ENCODE measurements around the gene TERB1. TPM values are rescaled to one million over a fixed set of nuclear protein-coding genes. Genes with fewer than 3 reads are reported as not detected.

TERB1 gene
- total RNA-seq, 1 donor from 2014 or later = 0.41 TPM

DNA sequence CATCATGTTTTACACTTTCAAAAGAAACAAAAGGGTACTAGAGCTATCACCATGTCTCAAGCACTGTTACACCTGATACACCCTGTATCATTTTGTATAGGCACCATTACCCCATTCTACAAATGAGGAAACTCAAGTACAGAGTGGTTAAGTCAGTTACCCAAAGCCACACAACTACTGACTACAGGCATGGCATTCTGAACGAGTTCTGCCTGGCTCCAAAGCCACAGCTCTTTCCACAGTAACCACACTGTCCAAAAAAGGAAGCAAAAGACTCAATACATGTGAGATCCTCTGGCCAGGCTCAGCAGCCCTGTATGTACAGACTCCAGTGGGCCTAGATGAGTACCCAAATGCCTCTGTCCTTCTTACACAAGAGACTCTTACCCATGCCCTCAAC, 54.7 kb downstream of the TERB1 start:
- DNase-seq (ENCODE audit: extremely low spot score, unreplicated experiment) = no peak
- peaks cover 13% of the 10 kb centered on the region for H3K36me3 Mint-ChIP-seq
- no peak overlapping the region for H3K4me3 Mint-ChIP-seq
- no peak overlapping the region for H3K27ac Mint-ChIP-seq
- H3K9me3 Mint-ChIP-seq = no peaks in the 10 kb centered on the region
- peaks cover 23% of the 10 kb centered on the region for H3K4me1 Mint-ChIP-seq (ENCODE audit: unreplicated experiment)
- H3K27me3 Mint-ChIP-seq = no peaks in the 10 kb centered on the region
- TF ChIP-seq, protein P1, sequence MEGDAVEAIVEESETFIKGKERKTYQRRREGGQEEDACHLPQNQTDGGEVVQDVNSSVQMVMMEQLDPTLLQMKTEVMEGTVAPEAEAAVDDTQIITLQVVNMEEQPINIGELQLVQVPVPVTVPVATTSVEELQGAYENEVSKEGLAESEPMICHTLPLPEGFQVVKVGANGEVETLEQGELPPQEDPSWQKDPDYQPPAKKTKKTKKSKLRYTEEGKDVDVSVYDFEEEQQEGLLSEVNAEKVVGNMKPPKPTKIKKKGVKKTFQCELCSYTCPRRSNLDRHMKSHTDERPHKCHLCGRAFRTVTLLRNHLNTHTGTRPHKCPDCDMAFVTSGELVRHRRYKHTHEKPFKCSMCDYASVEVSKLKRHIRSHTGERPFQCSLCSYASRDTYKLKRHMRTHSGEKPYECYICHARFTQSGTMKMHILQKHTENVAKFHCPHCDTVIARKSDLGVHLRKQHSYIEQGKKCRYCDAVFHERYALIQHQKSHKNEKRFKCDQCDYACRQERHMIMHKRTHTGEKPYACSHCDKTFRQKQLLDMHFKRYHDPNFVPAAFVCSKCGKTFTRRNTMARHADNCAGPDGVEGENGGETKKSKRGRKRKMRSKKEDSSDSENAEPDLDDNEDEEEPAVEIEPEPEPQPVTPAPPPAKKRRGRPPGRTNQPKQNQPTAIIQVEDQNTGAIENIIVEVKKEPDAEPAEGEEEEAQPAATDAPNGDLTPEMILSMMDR (conservative IDR thresholded peaks at IDR 0.05) = no peak

DNA sequence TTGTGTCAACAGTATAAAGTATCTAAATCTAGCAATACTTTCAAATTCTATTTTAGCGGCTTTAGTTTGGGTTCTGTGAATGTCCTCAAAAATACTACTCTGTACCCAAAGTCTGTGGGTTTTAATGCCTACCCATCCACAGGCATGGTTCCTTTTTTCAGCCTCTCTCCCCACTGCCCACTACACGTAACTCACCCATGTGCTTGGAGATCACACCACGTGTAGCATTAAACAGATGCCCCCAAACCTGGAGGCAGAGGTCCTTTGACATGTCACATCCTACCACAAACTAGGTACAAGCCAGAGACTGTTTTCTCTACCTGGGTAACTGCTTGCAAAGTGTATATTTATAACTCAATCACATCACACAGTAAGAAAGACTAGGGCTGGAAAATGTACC, 55.3 kb downstream of the TERB1 start:
- no peaks in the 10 kb centered on the region for H3K27me3 Mint-ChIP-seq
- H3K36me3 Mint-ChIP-seq = peaks cover 15% of the 10 kb centered on the region
- no peak for DNase-seq (ENCODE audit: extremely low spot score, unreplicated experiment)
- no peak overlapping the region for H3K4me3 Mint-ChIP-seq
- TF ChIP-seq, protein P1 (conservative IDR thresholded peaks at IDR 0.05) = no peak
- H3K27ac Mint-ChIP-seq = no peak overlapping the region
- H3K9me3 Mint-ChIP-seq = no peaks in the 10 kb centered on the region
- peaks cover 25% of the 10 kb centered on the region for H3K4me1 Mint-ChIP-seq (ENCODE audit: unreplicated experiment)

- H3K4me3 Mint-ChIP-seq = no peak overlapping the region
- TF ChIP-seq, protein P1 (conservative IDR thresholded peaks at IDR 0.05) = no peak
- DNase-seq (ENCODE audit: extremely low spot score, unreplicated experiment) = no peak
- peaks cover 24% of the 10 kb centered on the region for H3K36me3 Mint-ChIP-seq
- peak overlapping the region; percentile 9 for H3K27ac Mint-ChIP-seq
- H3K4me1 Mint-ChIP-seq (ENCODE audit: unreplicated experiment) = peaks cover 19% of the 10 kb centered on the region
- no peaks in the 10 kb centered on the region for H3K9me3 Mint-ChIP-seq
- no peaks in the 10 kb centered on the region for H3K27me3 Mint-ChIP-seq
Observed at GRCh38 chr16:66741950-66742808, 59.2 kb downstream of the TERB1 start.

DNA sequence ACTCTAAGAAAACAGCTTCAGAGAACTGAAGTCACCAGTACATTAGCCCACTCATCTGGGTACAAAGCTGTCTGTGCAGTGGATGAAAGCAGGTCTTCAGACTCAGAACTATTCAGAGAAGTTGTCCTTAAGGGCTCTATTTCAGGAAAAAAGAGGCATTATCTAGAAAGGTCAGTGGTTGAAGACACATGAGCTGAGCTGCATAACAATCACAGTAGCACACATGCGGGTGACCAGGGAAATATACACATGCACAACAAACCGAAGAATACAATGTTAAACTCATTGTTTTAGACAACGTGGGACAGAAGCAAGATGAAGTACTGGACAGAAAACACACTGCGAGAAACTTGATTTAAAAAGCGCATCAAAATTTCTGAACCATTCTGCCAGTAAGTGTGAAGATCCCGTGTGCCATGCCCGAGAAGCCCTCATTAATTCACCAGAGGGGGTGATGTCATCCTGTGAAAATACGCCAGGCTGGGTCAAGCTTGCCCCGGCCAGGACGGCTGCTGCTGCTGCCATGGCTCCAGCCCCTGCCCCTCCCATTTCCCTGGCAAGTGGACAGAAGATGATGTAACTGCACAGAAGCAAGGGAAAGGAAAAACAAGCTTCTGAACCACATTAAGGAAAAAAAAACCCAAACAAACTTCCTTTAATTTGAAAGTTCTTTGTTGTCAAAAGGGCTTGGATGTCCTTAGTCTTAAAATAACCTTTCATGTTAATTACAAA, 60.0 kb downstream of the TERB1 start:
- TF ChIP-seq, protein P1 (conservative IDR thresholded peaks at IDR 0.05) = no peak
- H3K9me3 Mint-ChIP-seq = no peaks in the 10 kb centered on the region
- no peak overlapping the region for H3K4me3 Mint-ChIP-seq
- no peak for DNase-seq (ENCODE audit: extremely low spot score, unreplicated experiment)
- peak overlapping the region; percentile 87 for H3K27ac Mint-ChIP-seq
- H3K27me3 Mint-ChIP-seq = no peaks in the 10 kb centered on the region
- peaks cover 24% of the 10 kb centered on the region for H3K36me3 Mint-ChIP-seq
- peaks cover 19% of the 10 kb centered on the region for H3K4me1 Mint-ChIP-seq (ENCODE audit: unreplicated experiment)

DNA sequence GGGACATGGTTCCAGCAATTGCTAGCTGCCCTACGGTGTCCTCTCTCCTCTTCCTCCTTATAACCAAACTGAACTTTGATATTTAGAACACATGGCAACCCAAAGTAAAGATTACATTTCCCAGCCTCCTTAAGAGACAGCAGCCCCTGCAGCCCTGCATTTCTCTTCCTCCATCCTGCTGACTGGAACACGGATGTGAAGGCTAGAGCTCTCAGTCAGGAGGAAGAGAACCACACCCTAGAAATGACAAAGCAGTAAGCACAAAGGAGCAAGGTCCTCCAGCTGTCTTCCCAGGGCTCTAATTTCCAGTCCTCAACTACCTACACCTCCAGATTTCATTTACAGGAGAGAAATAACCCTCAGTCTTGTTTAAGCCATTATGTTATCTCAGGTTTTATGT, 60.9 kb downstream of the TERB1 start:
- no peaks in the 10 kb centered on the region for H3K27me3 Mint-ChIP-seq
- no peaks in the 10 kb centered on the region for H3K9me3 Mint-ChIP-seq
- peak overlapping the region; percentile 87 for H3K27ac Mint-ChIP-seq
- TF ChIP-seq, protein P1 (conservative IDR thresholded peaks at IDR 0.05) = no peak
- DNase-seq (ENCODE audit: extremely low spot score, unreplicated experiment) = no peak
- peaks cover 19% of the 10 kb centered on the region for H3K4me1 Mint-ChIP-seq (ENCODE audit: unreplicated experiment)
- H3K36me3 Mint-ChIP-seq = peaks cover 25% of the 10 kb centered on the region
- H3K4me3 Mint-ChIP-seq = no peak overlapping the region
